GM12872 (cell line): ENCODE results near the gene EFHC1.

Source experiments
- CTCF ChIP-seq: IDR thresholded peaks from 3 replicates; pipeline ENCODE4 v1.5.1; 2011; ENCODE audit warnings: low read depth, mild to moderate bottlenecking, low read length, moderate library complexity; ENCODE audit not compliant: insufficient read depth

EFHC1 gene

DNA sequence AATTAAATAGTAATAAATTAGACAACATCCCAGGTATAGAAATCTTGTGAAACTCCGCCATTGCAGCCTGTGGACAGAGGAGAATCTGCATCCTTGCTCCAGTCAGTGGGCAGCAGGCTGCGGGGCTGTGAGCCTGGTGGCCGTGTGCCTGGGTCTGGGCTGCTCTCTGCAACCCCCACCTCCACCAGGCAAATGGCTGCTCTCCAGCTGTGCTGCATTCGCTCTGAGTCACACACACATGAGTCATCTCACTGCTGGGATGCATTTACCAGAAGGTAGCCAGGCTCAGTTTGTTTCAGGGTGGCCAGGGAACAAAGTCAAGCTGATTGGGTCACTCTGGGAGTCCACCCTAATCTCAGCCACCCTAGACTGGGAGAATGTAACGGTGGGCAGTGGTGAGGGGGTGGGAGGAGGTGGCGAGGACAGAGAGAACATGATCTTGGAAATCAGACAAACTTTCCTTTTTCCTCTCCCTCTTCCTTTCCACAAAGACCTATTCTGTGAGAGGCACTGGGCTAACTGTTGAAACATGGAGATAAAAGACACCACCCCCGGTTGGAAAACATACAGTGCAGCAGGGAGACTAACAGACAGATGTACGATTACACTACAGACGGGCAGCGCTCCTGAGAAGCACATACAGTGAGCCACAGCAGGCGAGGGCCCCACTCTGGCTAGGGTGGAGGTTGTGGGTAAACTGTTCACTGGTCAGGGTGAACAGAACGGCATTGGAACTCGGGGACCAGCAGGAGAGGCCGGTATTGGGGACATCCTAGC lies 97.5 kb downstream of the EFHC1 start:
- TF ChIP-seq CTCF, result no peak

GRCh38 chr6:52518279-52518945 lies 98.3 kb downstream of the EFHC1 start:
- TF ChIP-seq CTCF, result no peak

DNA sequence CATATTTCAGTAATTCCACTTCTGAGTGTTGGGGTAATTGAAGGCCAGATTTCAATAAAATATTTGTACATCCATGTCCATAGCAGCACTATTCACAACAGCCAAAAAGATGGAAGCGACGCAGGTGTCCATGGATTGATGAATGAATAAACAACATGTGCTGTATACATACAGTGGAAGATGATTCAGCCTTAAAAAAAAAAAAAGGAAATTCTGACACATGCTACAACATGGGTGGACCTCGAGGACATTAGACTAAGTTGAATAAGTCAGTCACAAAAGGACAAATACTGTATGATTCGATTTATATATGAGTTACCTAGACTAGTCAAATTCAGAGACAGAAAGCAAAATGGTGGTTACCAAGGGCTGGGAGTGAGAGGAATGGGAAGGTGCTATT lies 99.5 kb downstream of the EFHC1 start:
- no peak for TF ChIP-seq CTCF

- TF ChIP-seq CTCF, result no peak
These were observed 102.0 kb downstream of the EFHC1 start for GRCh38 chr6:52522151-52522626.

GRCh38 chr6:52522655-52523054 lies 102.5 kb downstream of the EFHC1 start:
- no peak for TF ChIP-seq CTCF

DNA sequence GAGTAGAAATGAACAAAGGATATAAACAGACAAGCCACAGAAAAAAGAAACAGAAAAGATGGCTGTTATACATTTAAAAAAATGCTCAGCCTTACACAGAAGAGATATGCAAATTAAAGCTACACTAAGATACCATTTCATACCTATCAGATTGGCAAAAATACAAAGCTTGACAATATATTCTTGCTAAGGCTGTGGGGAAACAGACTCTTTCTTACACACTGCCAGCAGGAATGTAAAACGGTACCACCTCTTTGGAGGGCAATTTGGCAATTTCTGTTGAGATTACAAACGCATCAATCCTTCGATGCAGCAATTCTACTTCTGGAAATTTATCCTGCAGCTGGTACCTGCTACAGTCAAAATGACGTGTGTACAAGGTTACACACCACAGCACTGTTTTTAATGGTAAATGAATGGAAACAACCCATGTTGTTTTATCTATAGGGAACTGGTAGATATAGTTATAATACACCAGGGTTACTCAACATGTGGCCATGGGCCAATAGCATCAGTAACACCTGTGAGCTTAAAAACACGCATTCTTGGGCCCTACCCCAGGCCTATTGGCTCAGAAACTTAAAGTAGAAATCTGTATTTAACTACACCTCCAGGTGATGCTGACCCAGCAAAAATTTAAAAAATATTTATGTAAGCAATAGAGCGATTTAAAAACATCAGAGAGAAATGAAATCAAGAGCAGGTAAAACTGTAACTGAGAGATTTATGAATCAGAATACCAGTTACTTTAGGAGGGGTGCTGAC lies 103.4 kb downstream of the EFHC1 start:
- TF ChIP-seq CTCF, result no peak

DNA sequence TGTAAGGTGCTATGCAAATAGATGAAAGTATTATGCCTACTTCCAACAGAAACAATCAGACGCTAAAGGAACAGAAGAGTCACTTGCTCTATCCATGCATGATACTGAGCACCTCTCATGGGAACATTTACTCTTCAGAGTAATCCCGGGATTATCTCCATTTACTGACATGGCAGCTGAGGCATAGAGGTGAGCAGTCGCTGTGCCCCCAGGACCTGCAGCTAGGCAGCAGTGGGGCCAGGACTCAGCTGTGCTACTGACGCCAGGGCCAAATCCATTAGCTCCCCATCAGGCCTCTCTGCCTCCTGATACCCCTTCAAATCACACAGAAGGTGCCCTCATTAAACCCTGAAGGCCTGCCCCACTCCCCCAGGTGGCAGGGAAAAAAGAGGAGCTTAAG lies 104.8 kb downstream of the EFHC1 start:
- no peak for TF ChIP-seq CTCF
